CD4-positive, alpha-beta T cell treated with Interferon alpha-2 for 1 hour (primary cell): ENCODE measurements around the gene PSMG2.

Experiments
- DNase-seq, 2 donors: peaks; one replicate each; pipeline ENCODE4 v3.0.0-alpha.2; 2020 to 2022

Gene PSMG2

GRCh38 chr18:12766986-12767433, 64.2 kb downstream of the PSMG2 start:
- no peak for DNase-seq

GRCh38 chr18:12767580-12768155, 64.8 kb downstream of the PSMG2 start:
- DNase-seq, result no peak

- no peak for DNase-seq
Measured at GRCh38 chr18:12768625-12769024, 65.8 kb downstream of the PSMG2 start.

- no peak for DNase-seq
Measured at GRCh38 chr18:12769136-12769535, 66.3 kb downstream of the PSMG2 start.

GRCh38 chr18:12769644-12770440, 67.0 kb downstream of the PSMG2 start:
- no peak for DNase-seq

GRCh38 chr18:12770469-12771219, 67.8 kb downstream of the PSMG2 start:
- no peak for DNase-seq

- DNase-seq, result no peak
Measured at GRCh38 chr18:12772111-12772510, 69.3 kb downstream of the PSMG2 start.

GRCh38 chr18:12773369-12773768, 70.5 kb downstream of the PSMG2 start:
- DNase-seq, result no peak

- peak; percentile 6 to 46 for DNase-seq
Measured at GRCh38 chr18:12774982-12775381, 72.1 kb downstream of the PSMG2 start.
